Measurements from ENCODE around the gene DOCK4. TPM values are rescaled to one million over a fixed set of nuclear protein-coding genes. Genes with fewer than 3 reads are reported as not detected.

Gene DOCK4
- total RNA-seq, 1 experiment from 2014 or later: 0.07 TPM

GRCh38 chr7:111746950-111747349 lies 459.2 kb downstream of the DOCK4 start:
- in situ Hi-C loops (cut with HindIII; ENCODE audit: low sequenced_read_pairs): no loop called here

GRCh38 chr7:111744501-111745155 lies 461.6 kb downstream of the DOCK4 start:
- in situ Hi-C loops (cut with HindIII; ENCODE audit: low sequenced_read_pairs): no loop called here
- DNase-seq (ENCODE audit: low spot score): no peak

More at GRCh38 chr7:111746950-111747349, 459.2 kb downstream of the DOCK4 start:
- DNase-seq (ENCODE audit: low spot score): no peak

- no peak for DNase-seq (ENCODE audit: low spot score)
- in situ Hi-C loops (cut with HindIII; ENCODE audit: low sequenced_read_pairs): no loop called here
Observed at GRCh38 chr7:111743244-111743847, 462.9 kb downstream of the DOCK4 start.

GRCh38 chr7:111741811-111742240 lies 464.4 kb downstream of the DOCK4 start:
- peak; percentile 86 for DNase-seq (ENCODE audit: low spot score)
- in situ Hi-C loops (cut with HindIII; ENCODE audit: low sequenced_read_pairs): no loop called here

GRCh38 chr7:111740942-111741341 lies 465.3 kb downstream of the DOCK4 start:
- in situ Hi-C loops (cut with HindIII; ENCODE audit: low sequenced_read_pairs): no loop called here
- DNase-seq (ENCODE audit: low spot score): no peak

GRCh38 chr7:111736552-111736874 lies 469.7 kb downstream of the DOCK4 start:
- in situ Hi-C loops (cut with HindIII; ENCODE audit: low sequenced_read_pairs): no loop called here
- no peak for DNase-seq (ENCODE audit: low spot score)

GRCh38 chr7:111735661-111736551 lies 470.3 kb downstream of the DOCK4 start:
- in situ Hi-C loops (cut with HindIII; ENCODE audit: low sequenced_read_pairs): no loop called here

GRCh38 chr7:111734954-111735660 lies 471.1 kb downstream of the DOCK4 start:
- in situ Hi-C loops (cut with HindIII; ENCODE audit: low sequenced_read_pairs): no loop called here
- DNase-seq (ENCODE audit: low spot score): no peak

More at GRCh38 chr7:111735661-111736551, 470.3 kb downstream of the DOCK4 start:
- peak; percentile 81 for DNase-seq (ENCODE audit: low spot score)

- in situ Hi-C loops (cut with HindIII; ENCODE audit: low sequenced_read_pairs): no loop called here
- DNase-seq (ENCODE audit: low spot score): no peak
Observed at GRCh38 chr7:111732923-111733322, 473.3 kb downstream of the DOCK4 start.

- DNase-seq (ENCODE audit: low spot score): no peak
- in situ Hi-C loops (cut with HindIII; ENCODE audit: low sequenced_read_pairs): no loop called here
Observed at GRCh38 chr7:111730476-111731300, 475.5 kb downstream of the DOCK4 start.

GRCh38 chr7:111730057-111730456 lies 476.1 kb downstream of the DOCK4 start:
- in situ Hi-C loops (cut with HindIII; ENCODE audit: low sequenced_read_pairs): no loop called here
- no peak for DNase-seq (ENCODE audit: low spot score)

- no peak for DNase-seq (ENCODE audit: low spot score)
- in situ Hi-C loops (cut with HindIII; ENCODE audit: low sequenced_read_pairs): no loop called here
Observed at GRCh38 chr7:111729483-111729882, 476.7 kb downstream of the DOCK4 start.

GRCh38 chr7:111728635-111728995 lies 477.6 kb downstream of the DOCK4 start:
- in situ Hi-C loops (cut with HindIII; ENCODE audit: low sequenced_read_pairs): no loop called here
- DNase-seq (ENCODE audit: low spot score): no peak

- DNase-seq (ENCODE audit: low spot score): no peak
- in situ Hi-C loops (cut with HindIII; ENCODE audit: low sequenced_read_pairs): no loop called here
Observed at GRCh38 chr7:111727905-111728634, 478.1 kb downstream of the DOCK4 start.

- in situ Hi-C loops (cut with HindIII; ENCODE audit: low sequenced_read_pairs): no loop called here
- no peak for DNase-seq (ENCODE audit: low spot score)
Observed at GRCh38 chr7:111718886-111719285, 487.3 kb downstream of the DOCK4 start.

GRCh38 chr7:111711426-111712065 lies 494.7 kb downstream of the DOCK4 start:
- DNase-seq (ENCODE audit: low spot score): peak; percentile 17
- in situ Hi-C loops (cut with HindIII; ENCODE audit: low sequenced_read_pairs): no loop called here

- in situ Hi-C loops (cut with HindIII; ENCODE audit: low sequenced_read_pairs): no loop called here
- no peak for DNase-seq (ENCODE audit: low spot score)
Observed at GRCh38 chr7:111710839-111711380, 495.3 kb downstream of the DOCK4 start.
